HCEC 1CT (cell line): Measurements from ENCODE around the gene SSTR5.

Experiments
- DNase-seq: peaks from one replicate; pipeline ENCODE4 v3.0.0-alpha.2; 2017

Gene SSTR5

DNA sequence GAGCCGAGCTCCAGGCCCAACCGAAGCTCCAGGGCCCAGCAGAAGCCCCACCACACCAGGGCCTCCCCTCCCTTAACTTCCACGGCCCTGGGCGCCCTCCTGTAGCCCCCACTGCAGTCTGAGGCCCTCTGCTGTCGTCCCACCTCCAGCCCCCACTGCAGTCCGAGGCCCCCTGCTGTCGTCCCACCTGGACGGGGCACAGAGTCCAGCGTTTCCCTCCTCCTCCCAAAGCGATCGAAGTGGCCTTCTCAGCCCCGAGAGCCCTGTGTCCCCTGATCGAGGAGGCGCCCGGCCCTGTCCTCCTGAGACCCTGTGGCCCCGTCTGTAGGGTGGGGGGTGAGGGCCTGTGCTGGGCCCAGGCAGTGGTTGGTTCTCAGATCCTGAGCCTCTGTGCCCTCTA lies 54.6 kb downstream of the SSTR5 start:
- DNase-seq = no peak

DNA sequence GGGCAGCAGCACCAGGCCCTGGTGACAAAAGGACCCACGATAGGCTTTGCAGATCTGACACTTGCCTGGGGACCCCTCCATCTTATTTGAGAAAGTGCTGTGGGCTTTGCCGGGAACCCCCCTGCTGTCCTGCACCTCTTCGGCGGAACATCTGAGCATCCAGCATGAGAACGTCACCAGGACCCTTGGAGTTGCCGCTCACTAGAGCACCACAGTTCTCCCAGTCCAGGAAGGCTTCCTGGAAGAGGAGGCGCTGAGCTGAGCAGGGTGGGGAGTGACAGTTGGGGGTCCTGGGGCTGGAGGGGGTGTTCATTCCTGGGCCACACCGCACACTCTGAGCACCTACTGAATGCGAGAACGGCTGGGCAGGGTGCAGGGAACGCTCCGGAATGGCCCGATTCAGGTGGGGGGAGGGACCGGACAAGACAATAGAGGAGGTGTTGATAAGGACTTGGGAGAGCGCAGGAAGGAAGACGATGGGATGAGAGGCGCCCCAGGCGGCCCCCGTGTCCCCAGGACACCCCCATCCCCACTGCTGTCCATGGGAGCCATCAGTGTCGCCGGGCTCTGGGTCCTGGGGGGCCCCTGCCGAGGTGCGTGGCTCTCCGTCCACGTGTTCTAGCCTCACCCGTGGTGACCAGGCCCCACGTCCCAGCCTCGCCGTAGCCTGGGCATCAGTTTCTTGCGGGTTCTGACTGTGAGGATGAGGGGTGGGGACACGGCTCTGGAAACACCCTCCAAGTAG lies 55.6 kb downstream of the SSTR5 start:
- no peak for DNase-seq

DNA sequence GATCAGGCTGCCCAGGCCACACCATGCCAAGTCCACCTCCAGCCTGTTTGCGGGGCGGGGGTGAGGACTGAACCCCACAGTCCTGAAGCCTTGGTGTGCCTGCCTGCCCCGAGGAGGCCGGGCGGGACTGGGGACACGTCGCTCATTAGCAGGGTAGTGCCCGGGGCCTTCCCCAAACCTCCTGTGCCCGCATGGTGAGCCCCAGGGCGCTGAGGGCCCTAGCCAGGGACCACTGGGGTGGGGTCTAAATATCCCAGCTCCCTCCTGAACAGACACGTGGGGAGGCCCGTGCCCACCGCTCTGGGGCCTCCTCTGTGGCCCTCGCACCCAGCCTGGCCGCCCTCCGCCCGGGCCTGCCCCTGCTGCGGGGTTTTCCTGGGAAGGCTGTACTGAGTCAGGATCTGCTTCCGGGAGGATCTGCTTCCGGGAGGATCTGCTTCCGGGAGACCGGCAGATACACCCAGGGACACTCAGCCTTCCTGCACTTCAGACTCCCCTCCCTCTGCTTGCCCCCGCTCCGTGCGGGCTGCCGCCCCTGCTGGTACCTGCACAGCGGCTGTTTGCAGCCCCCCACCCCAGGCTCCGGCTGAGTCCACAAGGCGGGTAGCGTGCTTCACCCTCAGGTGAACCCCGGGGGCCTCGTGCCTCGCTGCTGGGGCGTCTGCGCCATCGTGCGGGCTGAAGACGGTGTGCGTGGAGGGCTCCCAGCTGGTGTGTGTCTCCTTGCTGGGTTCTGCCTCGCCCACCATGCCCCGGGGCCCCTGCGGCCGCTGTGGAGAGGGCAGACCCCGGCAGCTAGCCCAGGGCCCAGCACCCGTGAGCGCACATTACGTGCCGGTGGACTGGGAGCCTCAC lies 56.8 kb downstream of the SSTR5 start:
- no peak for DNase-seq

DNA sequence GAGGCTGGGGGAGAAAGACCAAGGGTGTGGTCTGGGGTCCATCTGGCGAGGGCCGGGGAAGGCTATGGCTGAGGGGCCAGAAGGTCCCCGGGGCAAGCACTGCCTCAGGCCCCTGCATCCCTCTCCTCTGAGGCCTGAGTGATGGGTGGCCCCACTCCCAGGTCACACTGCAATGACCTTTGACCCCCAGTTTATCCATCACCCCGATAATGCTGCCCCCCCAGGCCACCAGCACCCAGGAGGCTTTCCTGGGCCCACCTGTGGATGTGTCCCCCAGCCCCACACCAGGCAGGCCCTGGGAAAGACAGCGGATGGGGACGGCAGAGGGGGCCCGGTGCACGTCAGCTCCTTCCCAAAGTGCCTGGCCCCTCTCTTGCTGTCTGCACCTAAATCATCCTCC lies 57.8 kb downstream of the SSTR5 start:
- DNase-seq = no peak
